ENCODE measurements around the gene PRKAR1B. TPM values are rescaled to one million over a fixed set of nuclear protein-coding genes. Genes with fewer than 3 reads are reported as not detected.

The PRKAR1B gene
- total RNA-seq, 1 donor from 2014 or later = 82.4 TPM

DNA sequence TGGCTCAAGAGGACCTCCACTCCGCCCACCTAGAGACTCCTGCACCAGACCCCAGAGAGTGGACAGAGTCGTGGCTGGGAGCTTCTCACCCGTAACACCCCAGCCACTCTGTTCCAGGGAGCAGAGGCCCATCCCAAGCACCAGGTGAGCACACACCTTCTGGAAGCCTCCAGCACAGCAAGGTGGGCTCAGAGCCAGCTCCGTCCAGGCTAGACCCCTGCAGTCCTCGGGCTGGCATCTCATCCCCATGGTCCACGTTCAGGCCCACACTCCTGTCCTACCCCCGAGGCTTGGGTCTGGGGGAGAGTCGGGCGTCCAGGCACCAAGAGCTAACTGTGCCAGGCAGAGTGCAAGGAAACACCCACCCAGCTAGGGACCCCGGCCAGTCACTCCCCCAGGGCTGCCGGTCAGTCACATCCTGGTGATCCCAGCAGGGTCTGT lies 220.7 kb downstream of the PRKAR1B start:
- no peak for DNase-seq

DNA sequence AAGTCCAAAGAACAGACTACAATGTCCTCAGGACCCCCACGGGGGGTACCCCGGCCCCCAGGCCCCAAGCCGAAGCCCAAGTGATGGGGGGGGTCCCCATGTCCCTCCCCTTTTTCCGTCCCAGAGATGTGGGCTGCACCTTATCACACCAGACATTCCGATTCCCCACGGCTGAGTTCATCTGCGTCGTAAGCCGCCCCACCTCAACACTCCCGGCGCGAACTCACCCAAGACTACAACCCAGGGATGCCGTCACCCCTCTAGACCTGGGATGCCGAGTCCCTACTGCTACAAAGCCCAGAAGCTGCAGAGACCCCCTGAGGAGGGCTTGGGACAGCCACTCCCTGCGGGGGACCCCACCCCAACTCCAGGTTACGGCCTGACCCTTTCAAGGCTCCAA lies 221.9 kb downstream of the PRKAR1B start:
- DNase-seq = no peak

- no peak for DNase-seq
These were observed 222.6 kb downstream of the PRKAR1B start for GRCh38 chr7:504221-505111.

DNA sequence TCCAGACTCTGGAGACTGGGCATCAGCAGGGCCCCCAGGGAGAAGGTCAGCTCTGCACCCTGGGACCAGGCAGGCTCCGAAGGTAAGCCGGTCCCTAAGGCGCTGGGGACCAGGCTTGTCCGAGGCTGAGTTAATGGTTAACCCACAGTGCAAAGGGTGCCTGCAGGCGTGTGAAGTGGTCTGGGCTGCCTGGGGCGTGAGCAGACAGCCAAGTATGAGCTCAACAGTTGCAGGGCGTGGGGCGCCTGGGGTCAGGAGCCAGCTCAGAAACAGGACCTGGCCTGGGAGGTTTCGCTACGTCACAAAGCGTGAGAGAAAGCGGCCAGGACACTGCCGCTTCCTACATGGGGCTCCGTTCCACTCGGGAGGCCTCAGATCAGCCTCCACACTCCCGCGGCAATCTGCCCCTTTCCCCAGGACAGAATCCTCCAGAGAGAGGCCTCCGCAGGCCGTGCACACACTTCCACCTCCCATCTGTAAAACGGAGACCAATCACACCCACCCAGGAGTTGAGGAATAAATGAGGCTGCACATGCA lies 223.4 kb downstream of the PRKAR1B start:
- DNase-seq = no peak

DNA sequence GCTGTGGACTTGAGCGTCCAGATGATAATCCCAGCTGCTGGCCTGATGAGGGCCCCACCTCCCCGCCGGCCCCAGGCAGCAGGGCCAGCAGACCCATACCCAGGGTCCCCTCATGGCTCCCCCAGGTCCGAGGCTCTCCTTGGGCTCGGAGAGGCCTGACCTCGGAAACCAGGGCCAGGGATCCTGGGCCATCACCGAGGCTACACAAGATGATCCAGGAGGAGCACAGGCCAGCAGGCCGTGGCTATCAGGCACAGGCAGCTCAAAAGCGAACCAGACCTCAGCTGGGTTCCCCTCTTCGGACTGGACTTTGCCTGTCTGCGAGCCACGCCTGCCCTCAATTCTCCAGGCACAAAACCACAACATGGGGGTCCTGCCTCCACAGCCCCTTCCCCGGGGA lies 224.8 kb downstream of the PRKAR1B start:
- no peak for DNase-seq

DNA sequence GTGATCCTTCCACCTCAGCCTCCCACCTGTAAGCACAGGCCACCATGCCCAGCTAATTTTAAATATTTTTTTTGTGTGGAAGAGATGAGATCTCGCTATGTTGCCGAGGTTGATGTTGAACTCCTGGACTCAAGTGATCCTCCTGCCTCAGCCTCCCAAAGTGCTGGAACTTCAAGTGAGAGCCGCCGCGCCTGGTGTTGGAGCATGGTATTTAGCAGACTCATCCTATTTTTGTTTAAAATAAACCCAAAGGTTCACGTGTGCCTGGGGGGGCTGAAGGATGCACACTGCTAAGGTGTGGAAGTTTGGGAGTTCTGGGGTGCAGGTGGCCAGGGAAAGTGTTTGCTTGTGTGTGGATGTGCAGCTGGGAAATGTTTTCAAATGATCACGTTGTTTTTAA lies 225.6 kb downstream of the PRKAR1B start:
- DNase-seq = no peak

- DNase-seq = no peak
These were observed 226.3 kb downstream of the PRKAR1B start for GRCh38 chr7:500521-501420.

DNA sequence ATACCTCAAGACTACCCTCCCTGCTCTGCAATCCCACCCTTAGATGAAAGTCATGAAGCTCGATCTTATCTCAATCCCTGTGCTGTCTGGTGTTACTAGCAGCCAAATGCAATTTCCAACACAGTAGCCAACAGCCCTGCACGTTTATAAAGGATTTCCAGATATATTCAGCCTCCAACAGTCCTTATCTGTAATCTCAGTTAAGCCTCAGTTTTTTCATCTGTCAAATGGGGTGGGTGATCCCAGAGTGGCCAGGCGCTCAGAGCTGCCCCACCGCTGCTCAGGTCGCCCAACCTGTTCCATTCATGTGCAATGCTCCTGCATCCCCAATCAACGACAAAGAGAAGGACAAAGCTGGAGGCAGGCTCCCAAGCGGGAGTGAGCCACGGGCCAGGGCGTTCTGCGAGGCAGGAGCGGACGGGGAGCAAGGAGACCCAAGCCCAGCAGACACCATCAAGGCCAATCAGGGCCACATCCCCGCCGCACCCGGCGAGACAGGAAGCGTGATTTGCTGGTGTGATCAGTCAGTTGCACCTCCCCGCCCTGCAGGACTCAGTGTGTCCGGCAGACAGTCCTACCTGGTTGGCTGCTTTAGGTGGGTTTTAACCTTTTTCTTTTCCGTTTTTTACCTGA lies 227.1 kb downstream of the PRKAR1B start:
- no peak for DNase-seq

Other genes starting within 250 kb of the PRKAR1B start
- 68.8 and 100 TPM in 2 replicates for gene PDGFA, start 207.4 kb downstream of the PRKAR1B start, total RNA-seq
- 19.2 and 40.7 TPM in 2 replicates for gene DNAAF5, start 582 bp downstream of the PRKAR1B start, total RNA-seq
- gene SUN1, start 105.2 kb upstream of the PRKAR1B start, total RNA-seq = 287 and 302 TPM in 2 replicates
- 35.4 and 45.0 TPM in 2 replicates for gene GET4, start 149.3 kb upstream of the PRKAR1B start, total RNA-seq
- 1.7 and 2.9 TPM in 2 replicates for gene ADAP1, start 227.4 kb upstream of the PRKAR1B start, total RNA-seq
- 7.2 and 12.4 TPM in 2 replicates for gene COX19, start 248.3 kb upstream of the PRKAR1B start, total RNA-seq

Measured in dermis blood vessel endothelial cell (primary cell).